ENCODE measurements around the gene NPHP3.

NPHP3 gene

DNA sequence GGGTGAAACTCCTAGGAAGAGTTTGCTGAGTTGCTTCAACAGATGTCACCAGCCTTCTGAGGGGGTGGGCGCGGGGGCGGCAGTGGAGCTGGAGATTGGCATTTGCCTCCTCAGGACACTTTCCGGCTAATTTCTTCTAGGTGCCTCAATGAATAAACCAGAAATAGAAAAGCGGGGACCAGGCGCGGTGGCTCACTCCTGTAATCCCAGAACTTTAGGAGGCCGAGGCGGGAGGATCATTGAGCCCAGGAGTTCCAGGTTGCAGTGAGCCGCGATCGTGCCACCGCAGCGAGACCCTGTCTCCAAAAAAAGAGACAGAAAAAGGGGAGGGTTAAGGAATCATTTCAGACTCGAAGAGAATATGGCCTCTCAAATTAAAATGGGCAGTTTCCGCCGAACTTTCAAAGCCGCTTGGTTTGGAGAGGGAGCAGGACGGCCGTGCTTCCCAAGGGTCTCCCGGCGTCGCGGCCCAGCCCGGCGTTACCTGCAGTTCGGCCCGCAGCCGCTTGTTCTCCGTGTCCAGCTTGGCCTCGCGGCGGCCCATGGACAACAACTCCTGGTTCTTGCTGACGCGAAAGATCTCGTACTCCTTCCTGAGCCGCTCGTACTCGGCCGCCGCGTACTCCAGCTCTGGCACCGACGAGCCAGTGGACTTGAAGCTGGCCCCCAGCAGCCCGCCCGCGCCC is 587 bp downstream of the NPHP3 start:
- DNase-seq (ENCODE audit: insufficient read length, low spot score) (peak; percentile 62), FAIRE-seq (no peak)
- no peak for TF ChIP-seq POLR2A (IDR thresholded peaks at IDR 0.05; ENCODE audit: low read depth, low read length)

GRCh38 chr3:132720228-132720627 is 2.0 kb downstream of the NPHP3 start:
- DNase-seq (ENCODE audit: insufficient read length, low spot score), result no peak
- FAIRE-seq, result no peak
- TF ChIP-seq POLR2A (IDR thresholded peaks at IDR 0.05; ENCODE audit: low read depth, low read length), result no peak

DNA sequence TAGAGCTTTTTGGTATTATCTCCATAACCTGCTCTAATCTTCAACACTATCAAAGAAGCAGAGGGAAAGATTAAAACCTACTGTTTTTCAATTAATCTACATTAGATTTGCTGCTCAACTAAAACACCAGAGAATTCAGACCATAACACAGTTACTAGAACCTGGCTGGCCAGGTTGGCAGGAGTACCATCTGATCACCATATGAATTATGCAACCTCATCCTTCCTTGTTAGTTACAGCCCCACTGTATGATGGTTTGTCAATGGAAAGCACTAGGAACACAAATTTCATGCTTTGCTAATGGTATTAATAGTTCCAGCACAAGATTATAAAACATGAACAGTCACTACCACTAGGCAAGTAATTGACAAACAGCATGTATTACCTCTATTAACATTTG is 5.8 kb downstream of the NPHP3 start:
- DNase-seq (ENCODE audit: insufficient read length, low spot score) (no peak), FAIRE-seq (no peak)
- no peak for TF ChIP-seq POLR2A (IDR thresholded peaks at IDR 0.05; ENCODE audit: low read depth, low read length)

GRCh38 chr3:132713977-132714727 is 8.1 kb downstream of the NPHP3 start:
- FAIRE-seq (no peak), DNase-seq (ENCODE audit: insufficient read length, low spot score) (no peak)
- no peak for TF ChIP-seq POLR2A (IDR thresholded peaks at IDR 0.05; ENCODE audit: low read depth, low read length)

- no peak for FAIRE-seq
- TF ChIP-seq POLR2A (IDR thresholded peaks at IDR 0.05; ENCODE audit: low read depth, low read length), result no peak
Measured at GRCh38 chr3:132710311-132710710, 11.9 kb downstream of the NPHP3 start.

GRCh38 chr3:132709761-132710160 is 12.4 kb downstream of the NPHP3 start:
- FAIRE-seq (no peak), DNase-seq (ENCODE audit: insufficient read length, low spot score) (no peak)
- no peak for TF ChIP-seq POLR2A (IDR thresholded peaks at IDR 0.05; ENCODE audit: low read depth, low read length)

More at GRCh38 chr3:132710311-132710710, 11.9 kb downstream of the NPHP3 start:
- DNase-seq (ENCODE audit: insufficient read length, low spot score), result no peak

DNA sequence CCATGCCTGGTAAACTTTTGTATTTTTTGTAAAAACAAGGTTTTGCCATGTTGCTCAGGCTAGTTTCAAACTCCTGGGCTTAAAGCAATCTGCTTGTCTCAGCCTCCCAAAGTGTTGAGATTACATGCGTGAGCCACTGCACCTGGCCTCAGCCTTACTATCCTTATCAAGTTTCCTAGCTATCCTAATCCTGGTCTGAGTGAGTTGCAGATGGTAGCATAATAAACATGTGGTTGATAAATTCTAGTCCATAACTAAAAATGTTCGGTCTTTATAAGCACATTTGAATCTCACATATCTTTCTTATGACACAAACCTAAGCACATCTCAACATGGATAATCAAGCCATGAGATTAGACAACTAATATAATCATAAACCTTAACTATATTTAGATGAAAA is 18.5 kb downstream of the NPHP3 start:
- FAIRE-seq (no peak), DNase-seq (ENCODE audit: insufficient read length, low spot score) (no peak)
- TF ChIP-seq POLR2A (IDR thresholded peaks at IDR 0.05; ENCODE audit: low read depth, low read length), result no peak

- no peak for TF ChIP-seq POLR2A (IDR thresholded peaks at IDR 0.05; ENCODE audit: low read depth, low read length)
- FAIRE-seq (no peak), DNase-seq (ENCODE audit: insufficient read length, low spot score) (no peak)
Measured at GRCh38 chr3:132695422-132695821, 26.8 kb downstream of the NPHP3 start.

GRCh38 chr3:132694991-132695390 is 27.2 kb downstream of the NPHP3 start:
- no peak for TF ChIP-seq POLR2A (IDR thresholded peaks at IDR 0.05; ENCODE audit: low read depth, low read length)
- FAIRE-seq (no peak), DNase-seq (ENCODE audit: insufficient read length, low spot score) (no peak)

- DNase-seq (ENCODE audit: insufficient read length, low spot score), result no peak
- no peak for TF ChIP-seq POLR2A (IDR thresholded peaks at IDR 0.05; ENCODE audit: low read depth, low read length)
- no peak for FAIRE-seq
Measured at GRCh38 chr3:132690040-132690439, 32.2 kb downstream of the NPHP3 start.

GRCh38 chr3:132682201-132682600 is 40.0 kb downstream of the NPHP3 start:
- TF ChIP-seq POLR2A (IDR thresholded peaks at IDR 0.05; ENCODE audit: low read depth, low read length), result no peak
- no peak for DNase-seq (ENCODE audit: insufficient read length, low spot score)
- no peak for FAIRE-seq

GRCh38 chr3:132681421-132681820 is 40.8 kb downstream of the NPHP3 start:
- TF ChIP-seq POLR2A (IDR thresholded peaks at IDR 0.05; ENCODE audit: low read depth, low read length), result no peak
- no peak for DNase-seq (ENCODE audit: insufficient read length, low spot score)
- FAIRE-seq, result no peak

- no peak for FAIRE-seq
- no peak for DNase-seq (ENCODE audit: insufficient read length, low spot score)
Measured at GRCh38 chr3:132679911-132680310, 42.3 kb downstream of the NPHP3 start.

GRCh38 chr3:132675408-132675807 is 46.8 kb downstream of the NPHP3 start:
- no peak for TF ChIP-seq POLR2A (IDR thresholded peaks at IDR 0.05; ENCODE audit: low read depth, low read length)
- FAIRE-seq (no peak), DNase-seq (ENCODE audit: insufficient read length, low spot score) (no peak)

More at GRCh38 chr3:132679911-132680310, 42.3 kb downstream of the NPHP3 start:
- TF ChIP-seq POLR2A (IDR thresholded peaks at IDR 0.05; ENCODE audit: low read depth, low read length), result no peak

GRCh38 chr3:132669256-132669777 is 52.9 kb downstream of the NPHP3 start:
- FAIRE-seq, result no peak

More at GRCh38 chr3:132669256-132669777, 52.9 kb downstream of the NPHP3 start:
- no peak for TF ChIP-seq POLR2A (IDR thresholded peaks at IDR 0.05; ENCODE audit: low read depth, low read length)
- DNase-seq (ENCODE audit: insufficient read length, low spot score), result no peak
